OCI-LY7 (cell line): ENCODE results near the gene MYCBPAP. TPM values are rescaled to one million over a fixed set of nuclear protein-coding genes. Genes with fewer than 3 reads are reported as not detected.
A peak's percentile ranks its signal among the peaks of the same experiment; 100 is the strongest.

Experiments used
- BruUV-seq: library from RNA; stranded (reverse); fragments of 400-500 nt; replicated peaks from 2 replicates; lab custom pipeline; 2021; lab: Mats Ljungman, UMichigan
- CTCF ChIA-PET: fragments of 300-600 bp; sonication (Branson Sonifier 250); formaldehyde crosslinking; loops from one replicate; lab custom pipeline; 2022; ENCODE audit warnings: antibody characterized with exemption; ENCODE audit not compliant: unreplicated experiment; lab: Charles Lee
- POLR2A ChIA-PET: fragments of 300-600 bp; sonication (Branson Sonifier 250); formaldehyde crosslinking; loops from one replicate; lab custom pipeline; 2022; ENCODE audit warnings: antibody characterized with exemption; lab: Charles Lee
- DNase-seq: peaks from one replicate; pipeline ENCODE4 v3.0.0-alpha.2; 2015; ENCODE audit warnings: low spot score
- H2AFZ ChIP-seq: fragments of 200-600 bp; sonication (generic), shearing (Covaris generic); 2 replicates; pipeline ENCODE4 v1.6.1; 2014; ENCODE audit warnings: mild to moderate bottlenecking, antibody characterized with exemption, low read length, moderate library complexity
- H3K27ac ChIP-seq: fragments of 200-600 bp; sonication (generic); 2 replicates; pipeline ENCODE4 v1.5.1; 2014; ENCODE audit warnings: mixed run types, low read depth, mild to moderate bottlenecking, moderate library complexity, low read length, inconsistent platforms; ENCODE audit not compliant: poor library complexity, severe bottlenecking
- H3K36me3 ChIP-seq: fragments of 200-600 bp; sonication (generic); 2 replicates; pipeline ENCODE4 v1.6.1; 2014; ENCODE audit warnings: mild to moderate bottlenecking, antibody characterized with exemption, low read length, moderate library complexity, mixed read lengths; ENCODE audit not compliant: insufficient read depth
- H3K4me1 ChIP-seq: fragments of 200-600 bp; sonication (generic); 2 replicates; pipeline ENCODE4 v1.5.1; 2014; ENCODE audit warnings: mild to moderate bottlenecking, low read length; ENCODE audit not compliant: insufficient read depth, poor library complexity, severe bottlenecking
- H3K4me2 ChIP-seq: fragments of 200-600 bp; sonication (generic); 2 replicates; pipeline ENCODE4 v1.6.1; 2014; ENCODE audit warnings: mild to moderate bottlenecking, low read length
- H3K4me3 ChIP-seq: fragments of 200-600 bp; sonication (generic); 2 replicates; pipeline ENCODE4 v1.5.1; 2014; ENCODE audit warnings: mild to moderate bottlenecking, low read depth, low read length; ENCODE audit not compliant: poor library complexity, severe bottlenecking
- H3K79me2 ChIP-seq: fragments of 200-600 bp; sonication (generic); 2 replicates; pipeline ENCODE4 v1.6.1; 2016; ENCODE audit warnings: low read depth, mild to moderate bottlenecking, low read length, moderate library complexity, mixed read lengths; ENCODE audit not compliant: insufficient read depth
- H3K9me2 ChIP-seq: fragments of 200-600 bp; sonication (generic); 2 replicates; pipeline ENCODE4 v1.6.1; 2016; ENCODE audit warnings: mild to moderate bottlenecking, low read length, mixed read lengths; ENCODE audit not compliant: insufficient read depth
- H3K9me3 ChIP-seq: fragments of 200-600 bp; sonication (generic); 2 replicates; pipeline ENCODE4 v1.6.1; 2014; ENCODE audit warnings: mild to moderate bottlenecking, mixed run types, low read length, mixed read lengths
- H4K20me1 ChIP-seq: fragments of 200-600 bp; sonication (generic); 2 replicates; pipeline ENCODE4 v1.6.1; 2014; ENCODE audit warnings: mild to moderate bottlenecking, antibody characterized with exemption, low read length, moderate library complexity, mixed read lengths; ENCODE audit not compliant: insufficient read depth
- EZH2phosphoT487 ChIP-seq: fragments of 200-600 bp; sonication (generic); IDR thresholded peaks from 2 replicates; pipeline ENCODE4 v1.6.1; 2018; ENCODE audit warnings: low read depth, borderline replicate concordance, mild to moderate bottlenecking, mixed run types, antibody characterized with exemption, low read length, moderate library complexity, mixed read lengths
- intact Hi-C: fragments of 100-400 bp; cut with micrococcal nuclease; formaldehyde crosslinking; loops from one replicate; pipeline ENCODE4 v1.10.0; 2022; ENCODE audit not compliant: unreplicated experiment
- total RNA-seq, 2 experiments: library from RNA; depleted of rRNA in 1 of 2; stranded (reverse); fragments of >200 nt in 1 of 2; shearing (Covaris generic) in 1 of 2; gene quantifications; 2 replicates each; pipeline ENCODE4 v1.2.3, GENCODE V29; 2014 to 2022
- TF ChIP-seq, protein P1 (sequence below): fragments of 200-600 bp; sonication (generic); conservative IDR thresholded peaks from 2 replicates; pipeline ENCODE4 v1.5.1; 2014; ENCODE audit warnings: mild to moderate bottlenecking, antibody characterized with exemption, low read length, moderate library complexity, mixed read lengths

The MYCBPAP gene
- total RNA-seq, 2 experiments from 2014 or later, result 5.0 to 6.8 TPM

GRCh38 chr17:50539762-50540559 lies 31.7 kb downstream of the MYCBPAP start:
- intact Hi-C loops, result loop anchor here (10.0 kb wide), 1 partner anchor 225 kb away; the partner anchor contains the start of gene ANKRD40CL
- Histone ChIP-seq H3K9me2 (no peaks in the 10 kb centered on the region), H4K20me1 (no peaks in the 10 kb centered on the region), H3K4me2 (no peak overlapping the region), H2AFZ (no peak overlapping the region), H3K4me3 (no peak overlapping the region), H3K27ac (no peak overlapping the region), H3K36me3 (no peaks in the 10 kb centered on the region), H3K4me1 (peaks cover 12% of the 10 kb centered on the region), H3K79me2 (no peaks in the 10 kb centered on the region), H3K9me3 (no peaks in the 10 kb centered on the region)
- TF ChIP-seq, protein P1, sequence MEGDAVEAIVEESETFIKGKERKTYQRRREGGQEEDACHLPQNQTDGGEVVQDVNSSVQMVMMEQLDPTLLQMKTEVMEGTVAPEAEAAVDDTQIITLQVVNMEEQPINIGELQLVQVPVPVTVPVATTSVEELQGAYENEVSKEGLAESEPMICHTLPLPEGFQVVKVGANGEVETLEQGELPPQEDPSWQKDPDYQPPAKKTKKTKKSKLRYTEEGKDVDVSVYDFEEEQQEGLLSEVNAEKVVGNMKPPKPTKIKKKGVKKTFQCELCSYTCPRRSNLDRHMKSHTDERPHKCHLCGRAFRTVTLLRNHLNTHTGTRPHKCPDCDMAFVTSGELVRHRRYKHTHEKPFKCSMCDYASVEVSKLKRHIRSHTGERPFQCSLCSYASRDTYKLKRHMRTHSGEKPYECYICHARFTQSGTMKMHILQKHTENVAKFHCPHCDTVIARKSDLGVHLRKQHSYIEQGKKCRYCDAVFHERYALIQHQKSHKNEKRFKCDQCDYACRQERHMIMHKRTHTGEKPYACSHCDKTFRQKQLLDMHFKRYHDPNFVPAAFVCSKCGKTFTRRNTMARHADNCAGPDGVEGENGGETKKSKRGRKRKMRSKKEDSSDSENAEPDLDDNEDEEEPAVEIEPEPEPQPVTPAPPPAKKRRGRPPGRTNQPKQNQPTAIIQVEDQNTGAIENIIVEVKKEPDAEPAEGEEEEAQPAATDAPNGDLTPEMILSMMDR, result no peak
- TF ChIP-seq EZH2phosphoT487, result no peak
- CTCF ChIA-PET, result no interaction called here
- DNase-seq, result no peak
- BruUV-seq, result no TSS peak
- POLR2A ChIA-PET, result no interaction called here

GRCh38 chr17:50540560-50541401 lies 32.5 kb downstream of the MYCBPAP start:
- DNase-seq, result no peak
- BruUV-seq, result no TSS peak
- no peak overlapping the region for H3K4me3 ChIP-seq
- TF ChIP-seq, protein P1, result no peak
- peaks cover 12% of the 10 kb centered on the region for H3K4me1 ChIP-seq
- no peak overlapping the region for H2AFZ ChIP-seq
- H3K9me3 ChIP-seq, result no peaks in the 10 kb centered on the region
- intact Hi-C loops, result loop anchor here (10.0 kb wide), 1 partner anchor 224 kb away; the partner anchor contains the start of gene ANKRD40CL
- H3K79me2 ChIP-seq, result no peaks in the 10 kb centered on the region
- peak overlapping the region; percentile 84 for H3K4me2 ChIP-seq
- H3K27ac ChIP-seq, result no peak overlapping the region
- POLR2A ChIA-PET, result no interaction called here
- no peaks in the 10 kb centered on the region for H3K9me2 ChIP-seq
- CTCF ChIA-PET, result interaction anchor here (0.6 kb wide), 1 partner anchor 374 kb away, joined by 3 read pairs; no protein-coding TSS in a partner anchor
- no peaks in the 10 kb centered on the region for H4K20me1 ChIP-seq
- H3K36me3 ChIP-seq, result no peaks in the 10 kb centered on the region
